Psoas muscle (tissue), 8 donors: ENCODE measurements around the gene ATP1A3. TPM values are rescaled to one million over a fixed set of nuclear protein-coding genes. Genes with fewer than 3 reads are reported as not detected.
"Not testable (repeated sequence)": the region's sequence is repeated elsewhere in the genome, so short reads cannot be mapped to it uniquely, and the experiment has no call there.

ENCODE experiments used
- ATAC-seq, 4 donors: fragments of 200-7000 bp; cut with Tn5 transposase; one replicate each; pipeline ENCODE4 v1.9.1; 2020; ENCODE audit warnings: moderate library complexity in 3 of 4, mild to moderate bottlenecking in 2 of 4
- DNase-seq, 2 donors: peaks; one replicate each; pipeline ENCODE4 v3.0.0-alpha.2; 2020
- H3K27ac ChIP-seq: fragments of 200-600 bp; one replicate; pipeline ENCODE4 v1.8.0; 2022
- H3K27me3 ChIP-seq, 3 donors: fragments of 200-600 bp in 1 of 3; one replicate each; pipeline versions ENCODE4 v1.6.1 to v1.8.0; 2013 to 2022; ENCODE audit warnings: low read length in 2 of 3, mild to moderate bottlenecking in 2 of 3, moderate library complexity in 1 of 3; ENCODE audit not compliant: insufficient read depth in 3 of 3
- H3K36me3 ChIP-seq, 2 donors: fragments of 200-600 bp in 1 of 2; one replicate each; pipeline versions ENCODE4 v1.6.1 to v1.8.0; 2013 to 2022; ENCODE audit warnings: low read depth in 1 of 2, mild to moderate bottlenecking in 1 of 2, moderate library complexity in 1 of 2; ENCODE audit not compliant: insufficient read depth in 1 of 2
- H3K4me1 ChIP-seq: fragments of 200-600 bp; one replicate; pipeline ENCODE4 v1.8.0; 2022
- H3K4me3 ChIP-seq: fragments of 200-600 bp; one replicate; pipeline ENCODE4 v1.8.0; 2022; ENCODE audit warnings: mild to moderate bottlenecking
- H3K9me3 ChIP-seq: fragments of 200-600 bp; one replicate; pipeline ENCODE4 v1.8.0; 2022
- WGBS, 3 donors: extraction: QIAGEN DNeasy Blood & Tissue Kit; methylation state at CpG; one replicate each; pipeline versions ENCODE4 v1.1.6 to v1.1.7; 2013; 5-methylcytosine and 5-hydroxymethylcytosine counted together
- intact Hi-C, 2 donors: fragments of 100-400 bp; cut with DNase I; formaldehyde crosslinking; loops; one replicate each; pipeline versions ENCODE4 v1.11.0 to v1.14.2; 2022
- polyA plus RNA-seq, 3 donors: library from polyadenylated mRNA; stranded (reverse); fragments of 200-250 nt; gene quantifications; one replicate each; pipeline ENCODE4 v1.2.3, GENCODE V29; 2013
- total RNA-seq, 4 donors: library from RNA; stranded (reverse); fragmentation: NEBNext Ultra II Directional in 2 of 4; extraction: Animal tissue kit (Norgen Biotek cat#: 25700) in 2 of 4; gene quantifications; one replicate each; pipeline versions ENCODE4 v1.2.1 to v1.2.4, GENCODE V29; 2021 to 2023
- TF ChIP-seq, protein P1 (sequence below): fragments of 200-600 bp; IDR thresholded peaks from one replicate; pipeline ENCODE4 v1.8.0; 2022; ENCODE audit warnings: antibody characterized with exemption
- donor health status: healthy with polysubstance abuse.
- donor health status: DM: no; HTN: no; CAD: no; lungs with moderate emphysema.
- donor health status: Bipolar disorder and iron deficiency.
- donor health status: healthy.
- donor health status: DM: yes; HTN: yes; CAD: no.
- donor health status: DM: no; HTN: no; CAD: no.
- donor health status: DM: no; HTN: no; CAD: no.
- donor health status: DM: yes; HTN: yes; CAD: no.

The ATP1A3 gene
- total and polyA plus RNA-seq, 7 donors = 0.12 to 0.24 (median 0.16) TPM; not detected in 3

DNA sequence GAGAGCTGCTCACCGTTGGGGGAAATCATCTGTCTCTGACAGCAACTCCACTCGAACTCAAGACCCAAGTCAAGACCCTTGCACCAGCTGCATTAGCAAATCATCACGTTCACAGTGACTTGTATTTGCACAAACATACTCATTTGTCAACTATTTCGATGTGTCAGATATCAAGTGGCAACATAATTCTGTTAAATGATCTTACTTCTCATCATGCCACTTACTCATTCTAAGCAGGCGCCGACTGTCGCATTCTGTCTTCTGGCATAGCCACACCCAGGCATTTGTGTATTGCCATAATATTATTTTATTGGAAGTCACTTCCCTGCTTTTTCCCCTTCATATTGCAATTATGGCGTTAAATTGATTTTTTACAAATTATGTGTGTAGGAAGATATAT lies 23.0 kb upstream of the ATP1A3 start:
- Histone ChIP-seq H3K27ac (no peak overlapping the region), H3K4me3 (no peak overlapping the region), H3K9me3 (no peaks in the 10 kb centered on the region), H3K4me1 (no peaks in the 10 kb centered on the region), H3K36me3 (no peaks in the 10 kb centered on the region), H3K27me3 (no peaks in the 10 kb centered on the region)
- TF ChIP-seq, protein P1, sequence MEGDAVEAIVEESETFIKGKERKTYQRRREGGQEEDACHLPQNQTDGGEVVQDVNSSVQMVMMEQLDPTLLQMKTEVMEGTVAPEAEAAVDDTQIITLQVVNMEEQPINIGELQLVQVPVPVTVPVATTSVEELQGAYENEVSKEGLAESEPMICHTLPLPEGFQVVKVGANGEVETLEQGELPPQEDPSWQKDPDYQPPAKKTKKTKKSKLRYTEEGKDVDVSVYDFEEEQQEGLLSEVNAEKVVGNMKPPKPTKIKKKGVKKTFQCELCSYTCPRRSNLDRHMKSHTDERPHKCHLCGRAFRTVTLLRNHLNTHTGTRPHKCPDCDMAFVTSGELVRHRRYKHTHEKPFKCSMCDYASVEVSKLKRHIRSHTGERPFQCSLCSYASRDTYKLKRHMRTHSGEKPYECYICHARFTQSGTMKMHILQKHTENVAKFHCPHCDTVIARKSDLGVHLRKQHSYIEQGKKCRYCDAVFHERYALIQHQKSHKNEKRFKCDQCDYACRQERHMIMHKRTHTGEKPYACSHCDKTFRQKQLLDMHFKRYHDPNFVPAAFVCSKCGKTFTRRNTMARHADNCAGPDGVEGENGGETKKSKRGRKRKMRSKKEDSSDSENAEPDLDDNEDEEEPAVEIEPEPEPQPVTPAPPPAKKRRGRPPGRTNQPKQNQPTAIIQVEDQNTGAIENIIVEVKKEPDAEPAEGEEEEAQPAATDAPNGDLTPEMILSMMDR = no peak
- 65 to 68% (median 68%) methylated on average over 8 of the region's 8 CpGs for WGBS, 3 donors
- intact Hi-C loops = no loop called here
- no peak for DNase-seq
- no peak for ATAC-seq

DNA sequence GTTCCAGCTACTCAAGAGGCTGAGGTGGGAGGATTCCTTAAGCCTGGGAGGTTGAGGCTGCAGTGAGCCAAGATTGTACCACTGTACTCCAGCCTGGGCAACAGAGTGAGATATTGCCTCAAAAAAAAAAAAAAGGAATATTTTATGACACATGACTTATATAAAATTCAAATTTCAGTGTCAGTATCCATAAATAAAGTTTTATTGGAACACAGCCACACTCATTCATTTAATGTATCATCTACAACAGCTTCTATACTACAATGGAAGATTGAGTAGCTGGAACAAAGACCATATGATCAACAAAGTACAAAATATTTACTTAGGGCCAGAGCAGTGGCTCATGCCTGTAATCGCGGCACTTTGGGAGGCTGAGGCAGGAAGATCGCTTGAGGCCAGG lies 18.7 kb upstream of the ATP1A3 start:
- ATAC-seq, H3K27me3 ChIP-seq, H3K4me3 ChIP-seq, H3K36me3 ChIP-seq, intact Hi-C loops, H3K27ac ChIP-seq, H3K4me1 ChIP-seq, DNase-seq, H3K9me3 ChIP-seq: not testable (repeated sequence)
- 96 to 98% (median 97%) methylated on average over 3 of the region's 3 CpGs for WGBS, 3 donors

DNA sequence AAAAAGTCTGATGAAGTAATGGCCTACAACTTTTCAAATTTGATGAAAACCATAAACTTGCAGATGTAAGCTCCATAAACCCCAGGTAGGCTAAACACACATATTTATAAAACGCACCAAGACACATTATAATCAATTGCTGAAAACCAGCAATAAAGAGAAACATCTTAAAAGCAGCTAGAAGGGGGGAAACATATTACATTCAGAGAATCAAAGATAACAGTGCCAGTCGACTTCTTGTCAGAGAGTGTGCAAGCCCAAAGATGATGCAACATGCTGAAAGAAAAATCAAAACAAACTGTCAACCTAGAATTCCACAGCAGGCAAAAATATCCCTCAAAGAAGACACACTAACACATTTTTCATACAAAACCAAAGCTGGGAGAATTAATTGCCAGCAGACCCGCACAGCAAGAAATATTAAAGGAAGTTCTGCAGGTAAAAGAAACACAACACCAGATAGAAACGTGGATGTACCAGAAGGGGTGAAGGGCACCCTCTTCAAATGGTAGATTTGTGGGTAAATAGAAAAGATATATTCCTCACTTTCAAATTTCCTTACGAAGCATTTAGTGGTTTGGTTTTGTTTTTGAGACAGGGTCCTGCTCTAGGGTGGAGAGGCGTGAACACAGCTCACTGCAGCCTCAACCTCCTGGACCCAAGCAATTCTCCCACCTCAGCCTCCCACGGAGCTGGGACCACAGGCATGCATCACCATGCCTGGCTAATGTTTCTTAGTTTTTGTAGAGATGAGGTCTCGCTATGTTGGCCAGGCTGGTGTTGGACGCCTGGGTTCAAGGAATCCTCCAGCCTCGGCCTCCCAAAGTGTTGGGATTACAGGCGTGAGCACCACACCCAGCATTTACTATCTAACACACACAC lies 16.5 kb upstream of the ATP1A3 start:
- peak in 1 of 2 donors; percentile 12 for DNase-seq
- no peak for ATAC-seq
- H3K4me3 ChIP-seq = no peak overlapping the region
- no peaks in the 10 kb centered on the region for H3K36me3 ChIP-seq
- WGBS, 3 donors = 85 to 90% (median 85%) methylated on average over 11 of the region's 11 CpGs
- no peaks in the 10 kb centered on the region for H3K27me3 ChIP-seq
- H3K9me3 ChIP-seq = no peaks in the 10 kb centered on the region
- H3K27ac ChIP-seq = no peak overlapping the region
- TF ChIP-seq, protein P1 = no peak
- peaks cover 6% of the 10 kb centered on the region for H3K4me1 ChIP-seq
- intact Hi-C loops = no loop called here

DNA sequence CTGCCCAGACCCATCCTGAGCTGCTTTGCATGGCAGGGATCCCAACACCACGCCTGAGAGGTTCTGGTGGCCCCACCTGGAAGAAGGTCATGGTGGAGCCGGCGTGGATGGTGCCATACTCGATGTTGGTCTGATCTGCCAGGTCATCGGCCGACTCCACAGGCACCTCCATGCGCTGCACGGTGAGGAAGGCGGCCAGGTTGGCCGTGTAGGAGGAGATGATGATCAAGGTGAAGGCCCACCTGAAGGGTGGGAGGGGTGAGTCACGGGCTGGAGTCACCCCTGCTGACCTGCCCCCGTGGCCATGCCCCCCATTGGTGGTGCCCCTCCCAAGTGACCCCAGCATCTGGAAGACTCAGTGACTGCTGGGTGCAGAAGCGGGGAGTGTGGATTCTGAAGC lies 12.5 kb upstream of the ATP1A3 start:
- TF ChIP-seq, protein P1 = no peak
- intact Hi-C loops = no loop called here
- H3K27me3 ChIP-seq = peaks cover 0 to 11% (median 7%) of the 10 kb centered on the region in 3 donors
- no peaks in the 10 kb centered on the region for H3K36me3 ChIP-seq
- WGBS, 3 donors = 85 to 89% (median 88%) methylated on average over 13 of the region's 13 CpGs
- peaks cover 6% of the 10 kb centered on the region for H3K4me1 ChIP-seq
- ATAC-seq (no peak), DNase-seq (no peak)
- H3K9me3 ChIP-seq = no peaks in the 10 kb centered on the region
- no peak overlapping the region for H3K27ac ChIP-seq
- no peak overlapping the region for H3K4me3 ChIP-seq

DNA sequence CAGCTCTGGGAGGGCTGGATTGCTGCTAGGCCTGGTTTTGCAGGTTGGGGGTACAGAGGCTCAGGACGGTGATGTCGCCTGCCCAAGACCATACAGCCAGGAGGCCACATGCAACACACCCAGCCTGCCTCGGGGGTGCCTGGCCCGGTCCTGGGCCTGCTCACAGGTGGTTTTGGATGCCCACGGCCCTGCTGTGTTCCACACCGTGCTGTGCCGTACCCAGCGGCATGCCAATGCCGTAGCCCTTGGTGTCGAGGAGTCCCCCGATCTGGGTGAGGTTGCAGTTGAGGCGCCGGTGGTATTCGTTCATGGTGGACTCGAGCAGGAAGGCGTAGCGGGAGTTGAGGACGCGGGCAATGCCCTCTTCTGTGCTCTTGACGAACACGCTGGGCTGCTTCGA lies 11.5 kb upstream of the ATP1A3 start:
- no peak overlapping the region for H3K27ac ChIP-seq
- no peaks in the 10 kb centered on the region for H3K9me3 ChIP-seq
- peaks cover 0 to 22% (median 7%) of the 10 kb centered on the region in 3 donors for H3K27me3 ChIP-seq
- ATAC-seq (no peak), DNase-seq (no peak)
- H3K36me3 ChIP-seq = no peaks in the 10 kb centered on the region
- H3K4me3 ChIP-seq = no peak overlapping the region
- TF ChIP-seq, protein P1 = no peak
- peaks cover 6% of the 10 kb centered on the region for H3K4me1 ChIP-seq
- 94 to 97% (median 96%) methylated on average over 22 of the region's 22 CpGs for WGBS, 3 donors
- intact Hi-C loops = no loop called here
